ENCODE results near the gene ZNF367. TPM values are rescaled to one million over a fixed set of nuclear protein-coding genes. Genes with fewer than 3 reads are reported as not detected.

Gene ZNF367
- total RNA-seq, 1 donor from 2014 or later: 13.3 TPM

DNA sequence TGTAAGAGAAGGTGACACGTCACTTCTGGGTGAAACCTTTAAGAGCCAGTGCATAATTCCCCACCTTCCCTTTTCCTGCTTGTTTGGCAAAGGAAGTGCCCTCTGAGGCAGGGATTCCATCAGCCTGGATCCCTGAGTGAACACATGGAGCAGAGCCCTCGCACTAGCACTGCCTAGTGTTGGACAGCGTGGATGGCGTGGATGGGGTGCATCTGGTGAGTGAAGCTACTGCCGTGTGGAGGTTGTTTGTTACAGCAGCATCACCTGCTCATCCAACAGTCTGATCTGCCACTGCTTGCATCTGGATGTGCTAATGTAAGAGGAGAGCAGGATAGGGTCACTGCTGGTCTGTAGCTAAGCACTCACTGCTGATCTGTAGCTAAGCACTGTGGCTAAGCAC lies 69.9 kb downstream of the ZNF367 start:
- TF ChIP-seq, protein P1, sequence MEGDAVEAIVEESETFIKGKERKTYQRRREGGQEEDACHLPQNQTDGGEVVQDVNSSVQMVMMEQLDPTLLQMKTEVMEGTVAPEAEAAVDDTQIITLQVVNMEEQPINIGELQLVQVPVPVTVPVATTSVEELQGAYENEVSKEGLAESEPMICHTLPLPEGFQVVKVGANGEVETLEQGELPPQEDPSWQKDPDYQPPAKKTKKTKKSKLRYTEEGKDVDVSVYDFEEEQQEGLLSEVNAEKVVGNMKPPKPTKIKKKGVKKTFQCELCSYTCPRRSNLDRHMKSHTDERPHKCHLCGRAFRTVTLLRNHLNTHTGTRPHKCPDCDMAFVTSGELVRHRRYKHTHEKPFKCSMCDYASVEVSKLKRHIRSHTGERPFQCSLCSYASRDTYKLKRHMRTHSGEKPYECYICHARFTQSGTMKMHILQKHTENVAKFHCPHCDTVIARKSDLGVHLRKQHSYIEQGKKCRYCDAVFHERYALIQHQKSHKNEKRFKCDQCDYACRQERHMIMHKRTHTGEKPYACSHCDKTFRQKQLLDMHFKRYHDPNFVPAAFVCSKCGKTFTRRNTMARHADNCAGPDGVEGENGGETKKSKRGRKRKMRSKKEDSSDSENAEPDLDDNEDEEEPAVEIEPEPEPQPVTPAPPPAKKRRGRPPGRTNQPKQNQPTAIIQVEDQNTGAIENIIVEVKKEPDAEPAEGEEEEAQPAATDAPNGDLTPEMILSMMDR (conservative IDR thresholded peaks at IDR 0.05): no peak
- H3K4me1 Mint-ChIP-seq: peaks cover 69% of the 10 kb centered on the region
- H3K9me3 Mint-ChIP-seq: peaks cover 10% of the 10 kb centered on the region
- no peaks in the 10 kb centered on the region for H3K27me3 Mint-ChIP-seq (ENCODE audit: low read depth)
- H3K4me3 Mint-ChIP-seq: no peak overlapping the region
- H3K36me3 Mint-ChIP-seq (ENCODE audit: low read depth): peaks cover 34% of the 10 kb centered on the region
- peak overlapping the region; percentile 69 for H3K27ac Mint-ChIP-seq (ENCODE audit: unreplicated experiment)
- no peak for DNase-seq (ENCODE audit: low read depth, low spot score)

DNA sequence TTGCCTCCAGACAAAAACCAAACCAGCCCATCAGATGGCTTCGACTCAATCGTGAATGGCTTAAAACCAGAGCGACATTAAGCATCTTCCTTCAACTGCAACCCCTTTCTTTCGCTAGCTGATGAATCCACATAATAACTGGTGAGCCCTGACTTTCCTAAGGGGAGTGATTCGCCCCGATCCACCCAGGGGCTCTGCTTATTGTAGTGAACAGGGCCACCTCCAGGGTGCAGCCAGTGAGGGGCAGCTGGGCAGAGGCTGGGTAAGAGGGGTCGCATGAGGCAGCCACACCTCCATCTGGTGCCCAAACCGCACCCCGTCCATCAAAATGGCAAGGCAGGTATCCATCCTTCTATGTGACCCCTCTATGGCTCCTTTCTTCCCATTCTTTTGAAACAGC lies 72.6 kb downstream of the ZNF367 start:
- TF ChIP-seq, protein P1 (conservative IDR thresholded peaks at IDR 0.05): no peak
- no peak for DNase-seq (ENCODE audit: low read depth, low spot score)
- H3K36me3 Mint-ChIP-seq (ENCODE audit: low read depth): peaks cover 25% of the 10 kb centered on the region
- H3K4me1 Mint-ChIP-seq: peaks cover 75% of the 10 kb centered on the region
- peak overlapping the region; percentile 81 for H3K27ac Mint-ChIP-seq (ENCODE audit: unreplicated experiment)
- H3K4me3 Mint-ChIP-seq: no peak overlapping the region
- no peaks in the 10 kb centered on the region for H3K27me3 Mint-ChIP-seq (ENCODE audit: low read depth)
- H3K9me3 Mint-ChIP-seq: peaks cover 6% of the 10 kb centered on the region

DNA sequence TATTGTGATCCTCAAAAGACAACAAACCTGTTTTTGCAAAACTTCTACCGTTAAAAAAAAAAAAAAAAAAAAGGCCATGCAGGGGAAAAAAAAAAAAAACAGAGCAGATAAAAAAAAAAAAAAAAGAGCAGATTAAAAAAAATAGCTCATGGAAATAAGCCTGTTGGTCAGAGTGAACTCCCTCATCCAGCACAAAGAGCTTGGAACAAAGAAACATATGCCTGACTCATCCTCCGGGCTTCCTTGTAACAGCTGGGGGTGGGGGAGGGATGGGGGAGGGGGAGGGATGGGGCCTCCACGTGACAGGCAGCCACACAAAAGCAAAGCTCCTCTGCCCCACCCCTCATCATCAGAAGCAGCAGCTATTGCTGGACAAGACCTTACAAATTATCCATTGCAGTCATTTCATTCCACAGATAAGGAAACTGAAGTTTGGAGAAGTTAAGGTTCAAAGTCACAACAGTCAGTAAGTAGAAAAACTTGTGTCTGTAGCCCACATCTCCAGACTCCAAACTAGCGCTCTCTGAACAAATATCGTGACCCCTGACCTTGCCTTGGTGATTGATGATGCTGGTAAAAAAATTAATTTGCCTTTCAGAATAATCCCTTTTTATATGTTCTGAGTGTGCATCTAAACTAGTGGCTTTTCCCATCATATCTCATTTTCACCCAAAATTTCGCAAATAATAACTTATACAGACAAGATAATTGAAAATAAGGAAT lies 73.6 kb downstream of the ZNF367 start:
- peak; percentile 26 for DNase-seq (ENCODE audit: low read depth, low spot score)
- peak overlapping the region; percentile 35 for H3K27ac Mint-ChIP-seq (ENCODE audit: unreplicated experiment)

GRCh38 chr9:96343515-96344360 lies 74.4 kb downstream of the ZNF367 start:
- no peak for DNase-seq (ENCODE audit: low read depth, low spot score)
- peaks cover 17% of the 10 kb centered on the region for H3K36me3 Mint-ChIP-seq (ENCODE audit: low read depth)
- peaks cover 6% of the 10 kb centered on the region for H3K9me3 Mint-ChIP-seq
- peaks cover 70% of the 10 kb centered on the region for H3K4me1 Mint-ChIP-seq
- peak overlapping the region; percentile 69 for H3K27ac Mint-ChIP-seq (ENCODE audit: unreplicated experiment)
- no peaks in the 10 kb centered on the region for H3K27me3 Mint-ChIP-seq (ENCODE audit: low read depth)
- TF ChIP-seq, protein P1 (conservative IDR thresholded peaks at IDR 0.05): no peak
- H3K4me3 Mint-ChIP-seq: no peak overlapping the region

More for the DNA sequence above, 73.6 kb downstream of the ZNF367 start:
- no peak overlapping the region for H3K4me3 Mint-ChIP-seq
- TF ChIP-seq, protein P1 (conservative IDR thresholded peaks at IDR 0.05): no peak
- no peaks in the 10 kb centered on the region for H3K27me3 Mint-ChIP-seq (ENCODE audit: low read depth)
- peaks cover 6% of the 10 kb centered on the region for H3K9me3 Mint-ChIP-seq
- H3K4me1 Mint-ChIP-seq: peaks cover 75% of the 10 kb centered on the region
- peaks cover 21% of the 10 kb centered on the region for H3K36me3 Mint-ChIP-seq (ENCODE audit: low read depth)

- Mint-ChIP-seq H3K4me3 (no peak overlapping the region), H3K9me3 (peaks cover 2% of the 10 kb centered on the region)
Measured at GRCh38 chr9:96342571-96343245, 75.5 kb downstream of the ZNF367 start.

More at GRCh38 chr9:96342571-96343245, 75.5 kb downstream of the ZNF367 start:
- Mint-ChIP-seq H3K27ac (ENCODE audit: unreplicated experiment) (peak overlapping the region; percentile 88), H3K36me3 (ENCODE audit: low read depth) (peaks cover 9% of the 10 kb centered on the region), H3K4me1 (peaks cover 62% of the 10 kb centered on the region), H3K27me3 (ENCODE audit: low read depth) (no peaks in the 10 kb centered on the region)
- no peak for DNase-seq (ENCODE audit: low read depth, low spot score)
- TF ChIP-seq, protein P1 (conservative IDR thresholded peaks at IDR 0.05): no peak

Data from neural crest cell (in vitro differentiated cells).